PC-3 (cell line): ENCODE measurements around the gene MTCL3.

Source experiments
- ATAC-seq: fragments of 200-7000 bp; cut with Tn5 transposase; 2 replicates; pipeline ENCODE4 v1.9.1; 2020; ENCODE audit warnings: mild to moderate bottlenecking, moderate library complexity
- BruUV-seq: library from RNA; stranded (reverse); fragments of 400-500 nt; replicated peaks from 2 replicates; lab custom pipeline; 2021; lab: Mats Ljungman, UMichigan
- CTCF ChIA-PET: fragments of 300-600 bp; sonication (Branson Sonifier 250); formaldehyde crosslinking; loops from one replicate; lab custom pipeline; 2022; ENCODE audit warnings: antibody characterized with exemption; lab: Charles Lee
- POLR2A ChIA-PET: fragments of 300-600 bp; sonication (Branson Sonifier 250); formaldehyde crosslinking; loops from one replicate; lab custom pipeline; 2022; ENCODE audit warnings: antibody characterized with exemption; ENCODE audit not compliant: unreplicated experiment; lab: Charles Lee
- DNase-seq: peaks from one replicate; pipeline ENCODE4 v3.0.0-alpha.2; 2015
- H2AFZ ChIP-seq: fragments of 300-600 bp; sonication (generic); 2 replicates; pipeline ENCODE4 v1.6.0; 2016; ENCODE audit warnings: antibody characterized with exemption, low read length
- H3F3A ChIP-seq: fragments of 300-600 bp; sonication (generic); one replicate; pipeline ENCODE4 v1.6.0; 2017; ENCODE audit warnings: antibody characterized with exemption, low read length, control low read depth, mild to moderate bottlenecking; ENCODE audit not compliant: unreplicated experiment
- H3K27ac ChIP-seq: fragments of 300-600 bp; sonication (generic); 2 replicates; pipeline ENCODE4 v1.5.1; 2016; ENCODE audit warnings: mild to moderate bottlenecking, low read length
- H3K27me3 ChIP-seq: fragments of 300-600 bp; sonication (generic); 2 replicates; pipeline ENCODE4 v1.6.1; 2016; ENCODE audit warnings: low read length, mixed read lengths
- H3K36me3 ChIP-seq: fragments of 300-600 bp; sonication (generic); 2 replicates; pipeline ENCODE4 v1.6.1; 2016; ENCODE audit warnings: low read depth, mixed run types, low read length, mixed read lengths
- H3K4me1 ChIP-seq: fragments of 300-600 bp; sonication (generic); 2 replicates; pipeline ENCODE4 v1.5.1; 2016; ENCODE audit warnings: low read length; ENCODE audit not compliant: insufficient read depth
- H3K4me2 ChIP-seq: fragments of 300-600 bp; sonication (generic); 2 replicates; pipeline ENCODE4 v1.6.0; 2016; ENCODE audit warnings: low read length
- H3K4me3 ChIP-seq: fragments of 300-600 bp; sonication (generic); 2 replicates; pipeline ENCODE4 v1.5.1; 2016; ENCODE audit warnings: mild to moderate bottlenecking, low read length, mixed read lengths
- H3K79me2 ChIP-seq: fragments of 300-600 bp; sonication (generic); 2 replicates; pipeline ENCODE4 v1.6.1; 2017; ENCODE audit warnings: low read length, mixed read lengths
- H3K9ac ChIP-seq: fragments of 300-600 bp; sonication (generic); 2 replicates; pipeline ENCODE4 v1.6.0; 2016; ENCODE audit warnings: mild to moderate bottlenecking, low read length
- H3K9me2 ChIP-seq: fragments of 300-600 bp; sonication (generic); replicated peaks from 2 replicates; pipeline ENCODE4 v1.6.1; 2016; ENCODE audit warnings: mixed run types, low read length, mixed read lengths
- H3K9me3 ChIP-seq: fragments of 300-600 bp; sonication (generic); 2 replicates; pipeline ENCODE4 v1.6.1; 2016; ENCODE audit warnings: low read length, mixed read lengths
- H4K20me1 ChIP-seq: fragments of 300-600 bp; sonication (generic); 2 replicates; pipeline ENCODE4 v1.6.1; 2016; ENCODE audit warnings: low read length, mixed read lengths
- EZH2 ChIP-seq: fragments of 300-600 bp; sonication (generic); IDR thresholded peaks from one replicate; pipeline ENCODE4 v1.6.1; 2017; ENCODE audit warnings: antibody characterized with exemption, mild to moderate bottlenecking, low read length; ENCODE audit not compliant: unreplicated experiment
- EZH2phosphoT487 ChIP-seq: fragments of 300-600 bp; sonication (generic); IDR thresholded peaks from 2 replicates; pipeline ENCODE4 v1.6.1; 2018; ENCODE audit warnings: mild to moderate bottlenecking, antibody characterized with exemption, low read length, borderline replicate concordance
- intact Hi-C: fragments of 100-400 bp; cut with micrococcal nuclease; formaldehyde crosslinking; loops from 2 replicates; pipeline ENCODE4 v1.9.0; 2023
- TF ChIP-seq, protein P1 (sequence below): fragments of 300-600 bp; sonication (generic); conservative IDR thresholded peaks from 2 replicates; pipeline ENCODE4 v1.5.1; 2017; ENCODE audit warnings: antibody characterized with exemption, low read depth, mild to moderate bottlenecking, low read length

MTCL3 gene

DNA sequence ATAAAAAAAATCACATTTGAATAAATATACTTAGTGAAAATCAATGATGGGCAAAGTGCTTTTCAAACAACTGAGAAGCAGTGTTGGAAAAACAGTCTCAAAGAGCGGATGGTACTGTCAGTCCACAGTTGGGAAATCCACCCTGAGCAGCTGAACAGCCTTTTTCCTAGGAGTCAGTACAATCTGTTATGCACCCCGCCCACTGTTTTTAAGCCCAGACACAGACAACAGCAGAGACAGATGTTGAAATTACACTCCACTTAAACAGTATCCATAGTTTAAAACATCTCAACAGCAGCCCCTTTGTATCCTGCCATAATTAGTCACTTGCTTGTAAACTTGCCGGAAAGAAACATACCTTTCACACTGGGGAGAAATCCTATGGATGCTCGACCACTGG, 60.3 kb downstream of the MTCL3 start:
- H3K27me3 ChIP-seq, result no peaks in the 10 kb centered on the region
- H3K36me3 ChIP-seq, result no peaks in the 10 kb centered on the region
- no peaks in the 10 kb centered on the region for H3K9me2 ChIP-seq
- intact Hi-C loops, result loop anchor here (2.0 kb wide), 2 partner anchors 38 to 112 kb away; no protein-coding TSS in a partner anchor
- no peaks in the 10 kb centered on the region for H3K9me3 ChIP-seq
- H3K79me2 ChIP-seq, result no peaks in the 10 kb centered on the region
- BruUV-seq, result TSS peak; percentile 68
- ATAC-seq (peak; percentile 52), DNase-seq (peak; percentile 13)
- no peaks in the 10 kb centered on the region for H3F3A ChIP-seq
- no peak overlapping the region for H3K9ac ChIP-seq
- H4K20me1 ChIP-seq, result no peaks in the 10 kb centered on the region
- no peak overlapping the region for H3K4me3 ChIP-seq
- peak overlapping the region; percentile 38 for H3K4me2 ChIP-seq
- H3K27ac ChIP-seq, result no peak overlapping the region
- H3K4me1 ChIP-seq, result peaks cover 20% of the 10 kb centered on the region
- H2AFZ ChIP-seq, result 0 out of 2 replicates have a peak overlapping the region, but pooled peaks have one; percentile 17
- TF ChIP-seq, protein P1, sequence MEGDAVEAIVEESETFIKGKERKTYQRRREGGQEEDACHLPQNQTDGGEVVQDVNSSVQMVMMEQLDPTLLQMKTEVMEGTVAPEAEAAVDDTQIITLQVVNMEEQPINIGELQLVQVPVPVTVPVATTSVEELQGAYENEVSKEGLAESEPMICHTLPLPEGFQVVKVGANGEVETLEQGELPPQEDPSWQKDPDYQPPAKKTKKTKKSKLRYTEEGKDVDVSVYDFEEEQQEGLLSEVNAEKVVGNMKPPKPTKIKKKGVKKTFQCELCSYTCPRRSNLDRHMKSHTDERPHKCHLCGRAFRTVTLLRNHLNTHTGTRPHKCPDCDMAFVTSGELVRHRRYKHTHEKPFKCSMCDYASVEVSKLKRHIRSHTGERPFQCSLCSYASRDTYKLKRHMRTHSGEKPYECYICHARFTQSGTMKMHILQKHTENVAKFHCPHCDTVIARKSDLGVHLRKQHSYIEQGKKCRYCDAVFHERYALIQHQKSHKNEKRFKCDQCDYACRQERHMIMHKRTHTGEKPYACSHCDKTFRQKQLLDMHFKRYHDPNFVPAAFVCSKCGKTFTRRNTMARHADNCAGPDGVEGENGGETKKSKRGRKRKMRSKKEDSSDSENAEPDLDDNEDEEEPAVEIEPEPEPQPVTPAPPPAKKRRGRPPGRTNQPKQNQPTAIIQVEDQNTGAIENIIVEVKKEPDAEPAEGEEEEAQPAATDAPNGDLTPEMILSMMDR, result no peak
- ChIA-PET CTCF (interaction anchor here (1.9 kb wide), 1 partner anchor 57 kb away, joined by 4 read pairs; no protein-coding TSS in a partner anchor), POLR2A (interaction anchor here (0.9 kb wide), 1 partner anchor 58 kb away, joined by 6 read pairs; no protein-coding TSS in a partner anchor)

DNA sequence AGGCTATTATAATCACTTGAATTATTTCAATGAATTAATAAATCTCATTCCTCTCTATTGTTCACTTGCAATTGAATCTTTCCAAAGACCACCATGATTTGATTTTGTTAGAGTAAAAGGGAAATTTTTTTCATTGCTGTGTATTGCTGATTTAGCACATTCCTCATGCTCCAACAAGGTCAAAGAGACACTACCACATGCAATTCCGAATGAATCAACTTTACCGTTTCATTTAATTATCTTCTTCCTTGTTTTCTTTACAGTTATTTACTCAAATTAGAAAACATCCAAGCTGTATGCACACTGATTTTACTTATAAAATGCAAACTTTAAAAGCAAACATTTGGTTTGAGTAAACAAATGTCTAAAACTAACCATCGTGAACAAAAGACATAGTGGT, 60.9 kb downstream of the MTCL3 start:
- Histone ChIP-seq H2AFZ (no peak overlapping the region), H3K9me3 (no peaks in the 10 kb centered on the region), H3K79me2 (no peaks in the 10 kb centered on the region), H3K27me3 (no peaks in the 10 kb centered on the region), H3K4me1 (peaks cover 20% of the 10 kb centered on the region), H4K20me1 (no peaks in the 10 kb centered on the region), H3K4me2 (peak overlapping the region; percentile 38; the same call in 1 of the 2 replicates), H3K9me2 (no peaks in the 10 kb centered on the region), H3K27ac (no peak overlapping the region), H3K36me3 (no peaks in the 10 kb centered on the region), H3K4me3 (no peak overlapping the region), H3F3A (no peaks in the 10 kb centered on the region), H3K9ac (no peak overlapping the region)
- POLR2A ChIA-PET, result no interaction called here
- intact Hi-C loops, result loop anchor here (2.0 kb wide), 2 partner anchors 37 to 111 kb away; no protein-coding TSS in a partner anchor
- BruUV-seq, result no TSS peak
- CTCF ChIA-PET, result interaction anchor here (1.9 kb wide), 1 partner anchor 58 kb away, joined by 4 read pairs; no protein-coding TSS in a partner anchor
- no peak for TF ChIP-seq EZH2phosphoT487
- ATAC-seq (no peak), DNase-seq (no peak)

DNA sequence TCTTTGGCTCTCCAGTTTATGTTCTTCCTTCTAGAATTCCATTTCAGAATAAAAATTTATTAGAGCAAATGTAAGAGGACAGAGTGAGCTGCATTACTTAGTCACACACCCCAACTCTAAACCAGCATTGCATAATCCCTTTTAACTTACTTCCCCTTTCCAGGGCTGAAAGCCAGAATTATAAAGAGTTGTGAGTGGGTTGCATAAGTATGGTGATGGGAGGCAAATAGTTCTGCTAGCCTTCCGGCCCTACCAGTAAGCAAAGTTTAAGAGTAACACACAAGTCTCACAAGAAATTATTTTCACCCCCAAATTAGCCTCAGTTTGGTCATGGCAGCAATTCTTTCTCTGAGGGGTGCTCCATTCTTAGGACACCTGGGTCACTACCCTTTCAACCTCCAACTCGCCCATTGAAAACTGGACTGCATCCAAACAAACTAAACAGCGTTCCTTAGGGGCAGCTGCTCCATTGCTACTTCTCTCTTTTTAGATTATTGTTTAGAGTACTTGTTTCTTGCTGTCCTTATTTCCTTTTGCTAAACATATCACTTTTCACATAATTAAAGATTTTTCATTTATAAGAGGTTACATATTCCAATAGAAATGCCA, 61.6 kb downstream of the MTCL3 start:
- ATAC-seq (no peak), DNase-seq (peak; percentile 15)
- Histone ChIP-seq H4K20me1 (no peaks in the 10 kb centered on the region), H3K4me3 (no peak overlapping the region), H3K27ac (no peak overlapping the region), H3K9me3 (no peaks in the 10 kb centered on the region), H3K36me3 (no peaks in the 10 kb centered on the region), H2AFZ (no peak overlapping the region), H3K9me2 (no peaks in the 10 kb centered on the region), H3K4me1 (peaks cover 20% of the 10 kb centered on the region), H3K27me3 (no peaks in the 10 kb centered on the region), H3F3A (no peaks in the 10 kb centered on the region), H3K4me2 (no peak overlapping the region), H3K9ac (no peak overlapping the region), H3K79me2 (no peaks in the 10 kb centered on the region)
- intact Hi-C loops, result loop anchor here (2.0 kb wide), 2 partner anchors 37 to 111 kb away; no protein-coding TSS in a partner anchor
- TF ChIP-seq, protein P1, result no peak
- TF ChIP-seq EZH2phosphoT487 (no peak), EZH2 (no peak)
- ChIA-PET POLR2A (no interaction called here), CTCF (no interaction called here)
- BruUV-seq, result no TSS peak
